MV-4-11 (cell line): Measurements from ENCODE around the gene MN1.
A peak's percentile ranks its signal among the peaks of the same experiment; 100 is the strongest.

Experiments used
- DNase-seq: peaks from one replicate; lab custom pipeline; 2025; lab: John Stamatoyannopoulos, UW

MN1 gene

GRCh38 chr22:27827604-27828587, 26.3 kb upstream of the MN1 start:
- no peak for DNase-seq

DNA sequence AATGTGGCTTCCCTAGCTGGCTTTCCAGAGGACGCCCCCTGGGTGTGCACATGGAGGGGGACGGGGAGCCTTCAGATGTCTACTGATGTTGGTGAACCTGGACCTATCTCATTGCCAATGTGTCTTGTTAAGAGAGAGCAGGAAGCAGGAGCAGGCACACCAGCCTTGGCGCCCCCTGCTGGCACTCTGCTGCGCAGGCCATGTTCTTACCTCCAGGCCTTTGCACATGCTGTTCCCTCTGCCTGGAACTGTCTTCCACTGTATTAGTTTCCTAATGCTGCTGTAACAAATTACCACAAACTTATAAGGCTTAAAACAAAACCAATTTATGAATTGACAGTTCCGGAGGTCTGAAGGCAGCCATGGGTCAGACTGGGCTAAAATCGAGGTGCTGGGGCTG, 23.6 kb upstream of the MN1 start:
- DNase-seq: no peak

GRCh38 chr22:27823221-27823620, 21.7 kb upstream of the MN1 start:
- no peak for DNase-seq

GRCh38 chr22:27820896-27821866, 19.6 kb upstream of the MN1 start:
- no peak for DNase-seq

- DNase-seq: no peak
These were observed 15.0 kb upstream of the MN1 start for GRCh38 chr22:27816552-27816951.

- DNase-seq: no peak
These were observed 14.4 kb upstream of the MN1 start for GRCh38 chr22:27815826-27816530.

GRCh38 chr22:27814993-27815392, 13.4 kb upstream of the MN1 start:
- no peak for DNase-seq

DNA sequence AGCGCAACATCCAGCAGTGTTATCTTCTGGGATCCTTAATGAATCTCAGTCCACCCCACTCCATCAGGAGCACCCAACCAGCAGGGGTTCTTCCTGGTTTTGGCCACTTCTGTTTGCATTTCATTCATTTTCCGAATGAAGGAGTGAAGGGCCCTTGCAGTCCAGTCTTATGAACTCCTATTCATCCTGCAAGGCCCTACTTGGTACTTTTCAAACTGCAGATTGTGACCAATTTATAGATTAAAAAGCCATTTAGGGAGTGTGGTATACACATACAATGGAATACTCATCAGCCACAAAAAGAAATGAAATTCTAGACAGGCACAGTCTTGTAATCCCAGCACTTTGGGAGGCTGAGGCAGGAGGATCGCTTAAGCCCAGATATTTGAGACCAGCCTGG, 10.2 kb upstream of the MN1 start:
- DNase-seq: no peak

DNA sequence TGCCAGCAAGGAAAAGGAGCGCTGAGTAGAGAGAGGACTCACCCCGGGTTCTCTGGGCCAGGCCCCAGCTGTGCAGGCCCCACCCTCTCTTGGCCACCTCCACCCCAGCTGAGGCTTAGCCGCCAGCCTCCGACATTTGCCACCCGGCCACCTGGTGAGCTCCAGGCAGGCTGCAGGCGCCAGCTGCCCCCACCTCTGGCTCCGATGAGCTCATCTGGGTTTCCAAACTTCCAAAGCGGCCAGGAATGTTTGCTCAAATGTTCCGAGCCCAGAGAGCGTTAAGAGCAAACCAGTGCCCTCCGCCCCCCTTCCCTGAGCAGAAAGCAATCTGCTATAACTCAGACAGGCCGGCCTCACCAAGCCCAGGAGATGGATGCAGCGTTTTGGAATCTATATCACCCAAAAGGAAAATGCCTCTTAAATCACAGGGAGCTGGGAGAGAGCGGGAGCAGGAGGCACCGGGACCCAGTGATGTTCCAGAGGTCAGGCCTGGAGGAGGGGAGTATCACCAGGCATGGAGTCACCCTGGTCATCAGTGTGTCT, 9.1 kb upstream of the MN1 start:
- DNase-seq: no peak

DNA sequence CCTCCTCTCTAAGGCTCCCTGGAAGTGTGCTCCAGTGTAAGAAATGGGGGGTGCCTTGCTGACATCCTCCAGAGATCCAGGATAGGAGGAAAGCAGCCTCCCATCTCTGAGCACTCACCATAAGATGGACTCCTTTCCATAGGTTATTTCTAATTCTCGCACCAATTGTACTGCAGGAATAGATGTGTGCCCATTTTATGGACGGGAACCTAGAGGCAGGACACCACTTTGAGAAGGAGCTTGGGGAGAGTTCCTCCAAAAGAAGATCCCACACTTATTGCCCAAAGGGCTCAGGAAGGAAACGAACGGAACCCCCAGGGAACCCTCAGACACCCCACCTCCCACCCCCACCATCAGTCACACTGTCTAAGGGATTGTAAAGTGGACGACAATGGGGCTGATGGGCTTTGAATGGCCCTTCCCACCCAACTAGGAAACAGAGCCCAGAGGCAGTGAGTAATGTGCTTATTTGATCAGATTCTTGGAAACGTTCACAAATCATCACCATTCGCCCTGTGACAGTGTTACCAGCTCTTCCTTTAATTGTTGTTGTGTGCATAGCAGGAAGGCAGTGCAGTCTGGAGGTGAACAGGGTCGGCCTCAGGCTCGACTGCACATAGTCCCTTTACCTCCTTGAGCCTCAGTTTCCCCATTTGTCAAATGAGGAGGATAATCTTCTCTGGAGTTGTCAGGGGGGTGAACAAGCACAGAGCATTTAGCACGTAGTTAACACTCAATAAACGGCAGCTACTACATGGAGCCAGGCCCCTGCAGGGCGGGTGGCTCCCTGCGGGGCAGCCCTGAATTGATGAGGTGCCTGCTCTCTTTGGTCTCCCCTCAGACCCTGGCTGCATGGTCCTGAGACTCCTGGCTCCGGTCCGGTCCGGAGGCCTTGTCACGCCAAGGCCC, 8.4 kb upstream of the MN1 start:
- DNase-seq: no peak

GRCh38 chr22:27809226-27809603, 7.7 kb upstream of the MN1 start:
- DNase-seq: no peak

DNA sequence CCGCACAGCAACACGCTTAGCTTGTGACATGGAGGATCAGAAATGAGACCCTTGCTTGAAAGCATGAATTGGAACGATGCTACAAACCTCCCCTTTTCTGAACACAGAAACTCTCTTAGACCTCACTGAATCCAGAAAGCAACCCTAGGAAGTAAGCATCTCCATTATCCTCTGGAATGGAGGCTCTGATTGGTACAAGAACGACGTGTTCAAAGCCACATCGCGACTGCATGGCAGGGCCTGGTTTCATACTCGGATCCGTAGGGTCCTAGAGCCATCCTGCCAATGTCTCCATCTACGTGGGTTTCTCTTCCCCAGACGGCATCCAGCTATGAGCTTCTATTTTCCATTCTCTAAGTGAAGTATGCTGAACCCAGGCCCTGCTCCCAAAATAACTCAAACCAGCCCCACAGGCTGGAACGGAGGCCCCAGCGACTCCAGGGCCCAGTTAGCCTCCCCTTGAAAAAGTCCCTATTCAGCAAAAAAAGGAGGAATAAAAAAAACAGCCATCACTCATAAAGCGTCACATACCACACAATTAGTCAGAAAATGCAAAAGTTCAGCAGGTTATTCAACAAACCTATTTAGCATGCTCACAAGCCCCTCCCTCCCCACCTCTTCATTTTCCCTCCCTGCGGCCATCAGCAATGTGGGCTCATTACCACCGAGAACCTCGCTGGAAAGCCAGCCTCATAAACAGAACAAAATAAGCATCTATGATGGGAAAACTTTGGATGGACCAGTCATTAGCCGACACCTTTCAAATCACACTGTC, 7.1 kb upstream of the MN1 start:
- DNase-seq: no peak

DNA sequence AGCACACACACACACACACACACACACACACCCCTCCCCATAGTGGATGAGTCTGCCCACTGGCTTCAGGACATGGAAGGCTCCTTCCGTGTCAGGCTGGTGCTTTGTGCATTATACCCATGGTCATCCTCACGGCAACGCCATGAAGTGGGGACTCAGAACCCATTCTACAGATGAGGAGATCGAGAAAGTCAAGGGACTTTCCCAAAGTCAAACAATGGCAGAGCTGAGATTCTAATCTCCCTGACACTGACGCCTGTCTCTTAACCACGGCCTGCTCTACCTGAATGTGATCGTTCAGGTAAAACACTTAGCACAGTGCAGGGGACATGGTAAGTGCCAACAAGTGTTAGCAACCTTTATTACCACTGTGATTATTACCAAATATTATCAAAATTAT, 4.3 kb upstream of the MN1 start:
- no peak for DNase-seq

DNA sequence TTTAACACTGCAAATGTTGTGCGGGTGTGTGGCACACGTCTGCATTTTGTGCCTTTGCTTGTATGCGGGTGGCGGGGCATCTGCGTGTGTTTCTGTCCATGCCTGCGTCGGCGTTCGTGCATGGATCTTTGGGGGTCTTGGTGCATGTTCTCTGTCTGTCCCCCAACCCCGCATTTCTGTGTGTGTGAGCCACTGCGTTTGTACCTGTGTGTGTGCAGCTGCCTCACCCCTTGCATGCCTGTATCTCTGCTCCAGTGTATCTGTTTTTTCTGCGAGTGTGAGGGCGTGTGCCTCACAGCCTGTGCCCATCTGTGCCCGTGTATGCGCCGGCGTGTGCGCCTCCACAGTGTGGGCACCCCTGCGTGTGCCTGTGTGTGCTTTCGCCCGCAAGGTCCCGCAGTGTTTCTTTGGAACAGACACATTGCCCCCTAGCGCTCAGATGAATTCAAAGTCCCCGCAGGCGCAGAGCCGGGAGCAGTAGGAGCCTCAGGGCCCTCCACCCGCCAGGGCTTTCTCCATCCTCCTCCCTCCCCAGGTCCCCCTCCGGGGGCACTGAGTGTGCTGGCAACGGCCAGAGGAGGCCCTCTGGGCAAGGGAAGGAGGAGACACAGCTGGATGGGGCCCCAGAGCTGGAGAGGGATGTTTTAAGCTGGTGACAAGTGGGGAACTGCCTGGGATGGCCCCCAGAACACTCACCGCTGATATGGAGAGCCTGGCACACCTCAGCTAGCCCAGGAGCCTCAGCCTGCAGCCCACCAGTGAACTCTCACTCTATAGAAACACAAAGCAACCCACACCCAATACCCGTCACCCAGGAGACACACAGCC, 3.1 kb upstream of the MN1 start:
- peak; percentile 58 for DNase-seq

DNA sequence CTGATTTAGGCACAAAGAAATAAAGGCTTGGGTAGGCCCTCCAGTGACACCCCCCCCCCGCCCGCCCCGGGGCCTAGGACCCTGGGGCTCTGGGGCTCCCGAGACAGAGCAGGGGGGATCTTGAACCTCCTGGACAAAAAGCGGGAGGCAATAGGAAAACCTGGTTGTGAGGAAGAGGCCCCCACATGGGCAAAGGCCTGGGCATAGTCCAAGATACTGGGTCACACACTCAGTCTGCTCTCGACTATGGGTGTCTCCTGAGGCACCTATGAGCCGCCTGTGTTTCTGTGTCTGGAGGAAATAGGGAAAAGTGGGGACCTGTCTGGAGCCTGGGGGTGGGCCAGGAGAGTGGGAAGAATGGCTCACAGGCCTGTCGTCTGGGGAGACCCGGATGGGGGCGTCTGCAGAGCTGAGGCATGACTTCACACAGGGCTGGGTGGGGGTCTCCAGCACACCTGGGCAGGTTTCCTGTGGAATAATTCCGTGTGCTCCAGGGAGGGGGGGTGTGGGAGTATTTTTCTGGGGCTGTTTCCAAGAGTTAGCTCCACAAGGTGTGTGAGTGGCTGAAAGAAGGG, 2.4 kb upstream of the MN1 start:
- DNase-seq: no peak

- DNase-seq: no peak
These were observed 954 bp upstream of the MN1 start for GRCh38 chr22:27802346-27803073.

DNA sequence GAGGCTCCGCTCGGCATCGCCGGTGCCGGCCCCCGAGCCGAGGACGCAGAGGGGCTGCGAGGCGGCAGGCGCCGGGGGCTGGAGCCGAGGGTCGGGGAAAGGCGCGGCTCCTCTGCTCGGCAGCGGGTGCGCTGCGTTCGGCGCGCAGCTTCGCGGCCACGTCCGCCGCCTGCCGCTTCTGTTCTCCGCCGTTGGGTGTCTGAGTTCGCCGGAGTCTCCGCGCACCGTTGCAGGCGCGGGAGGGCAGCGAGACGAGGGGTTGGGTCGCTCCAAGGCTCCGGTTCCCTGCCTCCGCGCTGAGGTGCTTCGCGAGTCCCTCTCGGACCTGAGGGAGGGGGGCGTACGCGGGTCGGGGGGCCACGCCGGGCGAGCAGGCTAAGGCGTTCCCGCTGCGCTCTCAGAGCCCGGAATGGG, 347 bp downstream of the MN1 start:
- DNase-seq: no peak
